Activated CD4-positive, alpha-beta T cell treated with anti-CD3 and anti-CD28 coated beads, Interleukin-2, amount 10 ng/mL, durations not matched to agents 24 days and 14 days (primary cell): Measurements from ENCODE around the gene TTC21B. TPM values are rescaled to one million over a fixed set of nuclear protein-coding genes. Genes with fewer than 3 reads are reported as not detected.

Experiments used
- DNase-seq: peaks from one replicate; pipeline ENCODE4 v3.0.0; 2022
- H3K27ac Mint-ChIP-seq: one replicate; pipeline ENCODE4 v1.8.0; 2022; ENCODE audit warnings: mild to moderate bottlenecking, mixed read lengths
- H3K27me3 Mint-ChIP-seq: one replicate; pipeline ENCODE4 v1.8.0; 2022; ENCODE audit warnings: mixed read lengths
- H3K36me3 Mint-ChIP-seq: one replicate; pipeline ENCODE4 v1.8.0; 2022; ENCODE audit warnings: low read depth, mild to moderate bottlenecking, mixed read lengths
- H3K4me1 Mint-ChIP-seq: one replicate; pipeline ENCODE4 v1.8.0; 2021; ENCODE audit warnings: mixed read lengths
- H3K4me3 Mint-ChIP-seq: one replicate; pipeline ENCODE4 v1.8.0; 2022; ENCODE audit warnings: mild to moderate bottlenecking, moderate library complexity, mixed read lengths
- H3K9me3 Mint-ChIP-seq: one replicate; pipeline ENCODE4 v1.8.0; 2021; ENCODE audit warnings: mixed read lengths
- intact Hi-C: fragments of 100-400 bp; cut with micrococcal nuclease; formaldehyde crosslinking; loops from one replicate; pipeline ENCODE4 v1.15.1; 2023
- total RNA-seq: library from RNA; stranded (reverse); gene quantifications from 2 replicates; pipeline ENCODE4 v1.2.3, GENCODE V29; 2022

TTC21B gene
- total RNA-seq, 1 donor from 2014 or later: 21.4 TPM

GRCh38 chr2:165905269-165905668, 48.3 kb downstream of the TTC21B start:
- intact Hi-C loops: no loop called here
- Mint-ChIP-seq H3K4me1 (peaks cover 19% of the 10 kb centered on the region), H3K9me3 (peaks cover 6% of the 10 kb centered on the region), H3K27ac (no peak overlapping the region), H3K27me3 (no peaks in the 10 kb centered on the region), H3K36me3 (peaks cover 26% of the 10 kb centered on the region), H3K4me3 (no peak overlapping the region)
- DNase-seq: no peak

DNA sequence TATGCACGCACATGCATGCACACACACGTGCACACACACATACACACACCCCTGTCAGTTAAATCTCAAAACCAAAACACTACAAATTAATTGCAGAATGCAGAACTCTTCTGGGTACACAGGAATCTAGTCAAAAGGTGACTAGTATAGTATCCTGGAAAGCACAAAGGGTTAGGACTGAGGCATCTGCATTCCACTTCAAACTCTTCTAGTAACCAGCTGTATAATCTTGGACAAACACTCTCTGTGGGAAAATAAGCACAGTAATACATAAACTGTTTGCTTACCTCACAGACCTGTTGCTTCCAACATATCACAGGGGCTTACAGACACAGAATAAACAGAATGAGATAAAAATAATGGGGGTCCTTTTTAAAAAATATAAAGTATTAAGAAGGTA, 49.1 kb downstream of the TTC21B start:
- no peak for DNase-seq
- Mint-ChIP-seq H3K4me3 (no peak overlapping the region), H3K36me3 (peaks cover 28% of the 10 kb centered on the region), H3K9me3 (peaks cover 6% of the 10 kb centered on the region), H3K27me3 (no peaks in the 10 kb centered on the region), H3K27ac (no peak overlapping the region), H3K4me1 (peaks cover 19% of the 10 kb centered on the region)
- intact Hi-C loops: no loop called here

GRCh38 chr2:165903406-165903805, 50.2 kb downstream of the TTC21B start:
- no peak overlapping the region for H3K27ac Mint-ChIP-seq
- intact Hi-C loops: no loop called here

GRCh38 chr2:165902934-165903333, 50.6 kb downstream of the TTC21B start:
- H3K27ac Mint-ChIP-seq: peak overlapping the region; percentile 52

More at GRCh38 chr2:165903406-165903805, 50.2 kb downstream of the TTC21B start:
- DNase-seq: no peak
- Mint-ChIP-seq H3K4me1 (peaks cover 19% of the 10 kb centered on the region), H3K9me3 (peaks cover 6% of the 10 kb centered on the region), H3K4me3 (peak overlapping the region; percentile 48), H3K36me3 (peaks cover 29% of the 10 kb centered on the region), H3K27me3 (no peaks in the 10 kb centered on the region)

GRCh38 chr2:165901620-165902298, 51.8 kb downstream of the TTC21B start:
- peaks cover 19% of the 10 kb centered on the region for H3K4me1 Mint-ChIP-seq
- intact Hi-C loops: no loop called here
- DNase-seq: no peak
- no peak overlapping the region for H3K4me3 Mint-ChIP-seq
- no peak overlapping the region for H3K27ac Mint-ChIP-seq
- H3K27me3 Mint-ChIP-seq: no peaks in the 10 kb centered on the region
- peaks cover 6% of the 10 kb centered on the region for H3K9me3 Mint-ChIP-seq
- H3K36me3 Mint-ChIP-seq: peaks cover 37% of the 10 kb centered on the region

More at GRCh38 chr2:165902934-165903333, 50.6 kb downstream of the TTC21B start:
- DNase-seq: peak; percentile 62
- H3K4me3 Mint-ChIP-seq: peak overlapping the region; percentile 48
- no peaks in the 10 kb centered on the region for H3K27me3 Mint-ChIP-seq
- intact Hi-C loops: no loop called here
- peaks cover 33% of the 10 kb centered on the region for H3K36me3 Mint-ChIP-seq
- H3K4me1 Mint-ChIP-seq: peaks cover 19% of the 10 kb centered on the region
- H3K9me3 Mint-ChIP-seq: peaks cover 6% of the 10 kb centered on the region

DNA sequence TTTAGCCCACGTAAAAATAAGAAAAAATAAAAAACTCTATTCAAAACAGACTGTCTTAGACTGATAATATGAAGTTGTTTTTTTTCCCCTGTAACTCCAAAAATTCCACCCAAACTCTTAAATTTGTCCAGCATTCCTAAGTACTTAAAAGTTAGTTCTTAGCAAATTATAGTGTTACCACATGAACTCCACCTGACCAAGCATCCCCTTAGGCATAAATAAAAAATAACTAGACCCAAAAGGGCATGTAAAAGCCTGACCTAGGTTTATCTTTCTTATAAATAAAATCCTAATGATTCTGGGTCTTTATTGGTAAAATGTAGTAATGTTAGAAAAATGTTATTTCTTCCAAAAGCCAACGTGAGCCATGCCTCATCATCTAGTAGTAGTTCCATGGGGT, 54.3 kb downstream of the TTC21B start:
- Mint-ChIP-seq H3K9me3 (peaks cover 6% of the 10 kb centered on the region), H3K27ac (no peak overlapping the region), H3K27me3 (no peaks in the 10 kb centered on the region), H3K4me1 (peaks cover 13% of the 10 kb centered on the region), H3K4me3 (no peak overlapping the region), H3K36me3 (peaks cover 36% of the 10 kb centered on the region)
- intact Hi-C loops: no loop called here
- DNase-seq: no peak

GRCh38 chr2:165898381-165898780, 55.2 kb downstream of the TTC21B start:
- peaks cover 12% of the 10 kb centered on the region for H3K4me1 Mint-ChIP-seq
- intact Hi-C loops: no loop called here
- H3K36me3 Mint-ChIP-seq: peaks cover 42% of the 10 kb centered on the region
- no peak for DNase-seq
- H3K4me3 Mint-ChIP-seq: no peak overlapping the region
- no peaks in the 10 kb centered on the region for H3K27me3 Mint-ChIP-seq
- no peak overlapping the region for H3K27ac Mint-ChIP-seq
- peaks cover 5% of the 10 kb centered on the region for H3K9me3 Mint-ChIP-seq

DNA sequence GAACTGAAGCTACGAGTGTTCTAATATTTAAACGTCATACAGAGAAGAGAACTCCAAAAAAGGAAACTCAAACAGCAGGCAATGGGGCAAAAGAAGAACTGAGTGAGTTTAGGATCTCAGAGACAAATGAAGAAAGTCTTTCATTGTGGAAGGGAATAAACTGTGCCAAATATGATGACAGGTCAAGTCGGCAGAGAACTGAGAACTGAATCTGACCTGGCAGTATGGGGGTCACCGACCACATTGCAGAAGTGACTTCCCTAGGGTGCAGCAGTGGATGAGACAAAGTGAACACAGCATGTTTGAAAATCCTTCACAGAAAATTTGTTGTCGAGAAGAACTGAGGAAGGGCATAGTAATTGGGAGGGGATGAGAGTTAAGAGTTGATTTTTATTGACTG, 55.9 kb downstream of the TTC21B start:
- Mint-ChIP-seq H3K36me3 (peaks cover 35% of the 10 kb centered on the region), H3K27ac (no peak overlapping the region), H3K4me1 (peaks cover 6% of the 10 kb centered on the region), H3K9me3 (no peaks in the 10 kb centered on the region), H3K4me3 (no peak overlapping the region), H3K27me3 (no peaks in the 10 kb centered on the region)
- intact Hi-C loops: no loop called here
- no peak for DNase-seq

- peaks cover 35% of the 10 kb centered on the region for H3K36me3 Mint-ChIP-seq
- no peak overlapping the region for H3K4me3 Mint-ChIP-seq
- no peak overlapping the region for H3K27ac Mint-ChIP-seq
- intact Hi-C loops: no loop called here
- no peaks in the 10 kb centered on the region for H3K9me3 Mint-ChIP-seq
- no peak for DNase-seq
- no peaks in the 10 kb centered on the region for H3K27me3 Mint-ChIP-seq
- peaks cover 4% of the 10 kb centered on the region for H3K4me1 Mint-ChIP-seq
These were observed 56.5 kb downstream of the TTC21B start for GRCh38 chr2:165897074-165897473.

DNA sequence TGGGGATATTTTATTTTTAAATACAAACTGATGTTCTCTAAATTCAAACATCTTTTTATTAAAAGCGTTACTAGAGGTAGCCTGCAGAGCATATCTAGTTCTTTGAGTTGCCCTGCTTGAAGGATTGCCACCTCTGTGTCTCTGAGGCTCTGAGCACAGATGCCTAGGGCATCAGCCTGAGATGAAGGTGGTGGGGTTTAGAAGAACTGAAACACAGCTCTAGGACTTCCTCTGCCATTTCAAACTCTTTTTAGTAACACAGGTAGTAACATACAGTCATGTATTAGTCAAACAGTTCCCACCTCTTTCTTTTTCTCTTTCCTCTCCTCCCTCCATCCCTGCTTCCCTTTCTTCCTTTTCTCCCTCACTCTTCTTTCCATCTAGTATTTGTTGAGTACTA, 57.6 kb downstream of the TTC21B start:
- peak overlapping the region; percentile 17 for H3K27ac Mint-ChIP-seq
- intact Hi-C loops: no loop called here

GRCh38 chr2:165893556-165893955, 60.0 kb downstream of the TTC21B start:
- Mint-ChIP-seq H3K36me3 (peaks cover 39% of the 10 kb centered on the region), H3K4me3 (no peak overlapping the region), H3K27me3 (no peaks in the 10 kb centered on the region), H3K27ac (no peak overlapping the region), H3K4me1 (peaks cover 4% of the 10 kb centered on the region), H3K9me3 (no peaks in the 10 kb centered on the region)
- intact Hi-C loops: no loop called here
- DNase-seq: no peak

More for the DNA sequence above, 57.6 kb downstream of the TTC21B start:
- no peak for DNase-seq
- H3K4me1 Mint-ChIP-seq: peaks cover 4% of the 10 kb centered on the region
- no peak overlapping the region for H3K4me3 Mint-ChIP-seq
- H3K36me3 Mint-ChIP-seq: peaks cover 35% of the 10 kb centered on the region
- H3K9me3 Mint-ChIP-seq: no peaks in the 10 kb centered on the region
- no peaks in the 10 kb centered on the region for H3K27me3 Mint-ChIP-seq

GRCh38 chr2:165892526-165892925, 61.0 kb downstream of the TTC21B start:
- no peak overlapping the region for H3K4me3 Mint-ChIP-seq
- no peak overlapping the region for H3K27ac Mint-ChIP-seq
- H3K27me3 Mint-ChIP-seq: no peaks in the 10 kb centered on the region
- H3K36me3 Mint-ChIP-seq: peaks cover 29% of the 10 kb centered on the region
- no peaks in the 10 kb centered on the region for H3K9me3 Mint-ChIP-seq
- DNase-seq: no peak
- peaks cover 4% of the 10 kb centered on the region for H3K4me1 Mint-ChIP-seq
- intact Hi-C loops: no loop called here

- Mint-ChIP-seq H3K36me3 (peaks cover 30% of the 10 kb centered on the region), H3K4me3 (no peak overlapping the region), H3K27ac (no peak overlapping the region), H3K27me3 (no peaks in the 10 kb centered on the region), H3K4me1 (peaks cover 4% of the 10 kb centered on the region), H3K9me3 (no peaks in the 10 kb centered on the region)
- DNase-seq: no peak
- intact Hi-C loops: no loop called here
These were observed 61.6 kb downstream of the TTC21B start for GRCh38 chr2:165891943-165892342.

DNA sequence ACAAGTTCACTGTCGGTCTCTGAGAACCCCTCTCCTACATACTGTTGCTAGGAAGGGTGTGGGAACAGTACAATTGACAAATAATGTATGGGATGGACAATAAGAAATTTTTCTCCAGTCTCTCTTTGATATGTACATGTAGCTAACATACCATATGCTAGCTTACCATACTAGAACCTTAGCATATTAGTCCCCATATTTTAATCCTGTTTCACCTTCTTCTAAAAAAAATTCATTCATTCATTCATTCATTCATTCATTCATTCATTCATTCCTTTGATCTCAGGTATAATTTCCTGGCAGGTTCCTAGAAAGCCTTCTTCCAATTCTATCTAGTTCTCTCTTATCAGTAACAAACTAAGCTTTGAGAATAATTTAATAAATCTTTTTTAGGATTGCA, 62.2 kb downstream of the TTC21B start:
- Mint-ChIP-seq H3K9me3 (no peaks in the 10 kb centered on the region), H3K27ac (no peak overlapping the region)

DNA sequence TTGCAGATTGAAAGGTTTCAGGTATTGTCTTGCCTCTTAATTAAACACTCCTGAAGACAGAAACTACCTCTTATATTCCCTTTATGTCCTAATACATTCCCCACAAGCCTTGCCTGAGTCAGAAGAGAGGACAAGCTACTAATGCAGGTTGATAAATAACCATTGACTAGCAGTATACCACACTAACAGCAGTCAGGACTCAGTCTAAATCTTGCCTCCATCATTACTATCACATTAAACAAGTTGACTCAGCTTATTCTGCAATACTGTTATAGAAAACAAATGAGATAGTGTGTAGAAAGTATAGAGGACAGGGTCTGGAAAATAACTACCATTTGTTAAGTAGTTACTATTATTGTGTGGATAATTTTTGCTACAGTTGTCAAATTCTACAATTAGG, 63.8 kb downstream of the TTC21B start:
- Mint-ChIP-seq H3K4me3 (no peak overlapping the region), H3K27ac (no peak overlapping the region), H3K4me1 (no peaks in the 10 kb centered on the region), H3K36me3 (peaks cover 20% of the 10 kb centered on the region), H3K27me3 (no peaks in the 10 kb centered on the region), H3K9me3 (no peaks in the 10 kb centered on the region)
- intact Hi-C loops: no loop called here
- no peak for DNase-seq

More for the DNA sequence above, 62.2 kb downstream of the TTC21B start:
- H3K27me3 Mint-ChIP-seq: no peaks in the 10 kb centered on the region
- intact Hi-C loops: no loop called here
- H3K4me3 Mint-ChIP-seq: no peak overlapping the region
- no peak for DNase-seq
- peaks cover 27% of the 10 kb centered on the region for H3K36me3 Mint-ChIP-seq
- H3K4me1 Mint-ChIP-seq: peaks cover 3% of the 10 kb centered on the region
